Subcutaneous adipose tissue (tissue), 4 donors: ENCODE data around the gene EGR2. TPM values are rescaled to one million over a fixed set of nuclear protein-coding genes. Genes with fewer than 3 reads are reported as not detected.

Experiments used
- total RNA-seq, 4 donors: library from RNA; depleted of rRNA; stranded (reverse); fragments of >200 nt; gene quantifications; one replicate each; pipeline ENCODE4 v1.1.0, GENCODE V29; 2016
- TF ChIP-seq, protein P1 (sequence below): fragments of 450-650 bp; IDR thresholded peaks from one replicate; pipeline ENCODE4 v1.5.1; 2016; ENCODE audit warnings: low read depth, mild to moderate bottlenecking, control low read depth, antibody characterized with exemption, moderate library complexity

The EGR2 gene
- total RNA-seq, 4 donors from 2014 or later, result 0.38 to 5.6 (median 0.98) TPM; not detected in 1

DNA sequence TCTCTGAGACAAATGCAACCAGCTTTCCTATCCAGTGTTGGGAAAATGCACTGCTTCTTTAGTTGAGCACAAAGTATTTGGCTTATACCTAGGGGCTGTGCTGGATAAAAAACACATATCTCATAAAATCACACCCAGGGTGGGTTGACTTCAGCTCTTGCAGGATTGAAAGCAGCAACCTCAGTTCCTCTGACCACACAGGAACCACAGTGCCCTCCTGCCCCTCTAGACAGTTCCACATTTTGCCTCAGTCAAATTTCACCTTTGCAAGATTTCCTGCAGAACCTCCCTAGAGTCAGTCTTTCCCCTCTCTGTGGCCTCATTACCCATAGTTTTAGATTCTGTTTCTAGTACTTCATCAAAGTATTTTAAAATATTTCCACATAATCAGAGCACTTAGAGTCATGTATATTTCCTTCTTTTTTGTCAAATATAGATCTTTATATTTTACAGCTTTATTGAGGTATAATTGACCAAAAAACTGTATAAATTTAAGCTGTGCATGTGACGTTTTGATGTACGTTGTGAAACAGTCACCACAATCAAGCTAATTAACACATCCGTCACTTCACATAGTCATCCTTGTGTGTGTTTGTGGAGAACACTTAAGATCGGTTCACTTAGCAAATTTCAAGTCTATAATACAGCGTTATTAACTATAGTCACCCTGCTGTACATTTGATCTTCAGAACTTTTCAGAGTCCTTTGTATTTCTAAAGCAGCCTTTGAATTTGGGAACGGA lies 37.0 kb upstream of the EGR2 start:
- TF ChIP-seq, protein P1, sequence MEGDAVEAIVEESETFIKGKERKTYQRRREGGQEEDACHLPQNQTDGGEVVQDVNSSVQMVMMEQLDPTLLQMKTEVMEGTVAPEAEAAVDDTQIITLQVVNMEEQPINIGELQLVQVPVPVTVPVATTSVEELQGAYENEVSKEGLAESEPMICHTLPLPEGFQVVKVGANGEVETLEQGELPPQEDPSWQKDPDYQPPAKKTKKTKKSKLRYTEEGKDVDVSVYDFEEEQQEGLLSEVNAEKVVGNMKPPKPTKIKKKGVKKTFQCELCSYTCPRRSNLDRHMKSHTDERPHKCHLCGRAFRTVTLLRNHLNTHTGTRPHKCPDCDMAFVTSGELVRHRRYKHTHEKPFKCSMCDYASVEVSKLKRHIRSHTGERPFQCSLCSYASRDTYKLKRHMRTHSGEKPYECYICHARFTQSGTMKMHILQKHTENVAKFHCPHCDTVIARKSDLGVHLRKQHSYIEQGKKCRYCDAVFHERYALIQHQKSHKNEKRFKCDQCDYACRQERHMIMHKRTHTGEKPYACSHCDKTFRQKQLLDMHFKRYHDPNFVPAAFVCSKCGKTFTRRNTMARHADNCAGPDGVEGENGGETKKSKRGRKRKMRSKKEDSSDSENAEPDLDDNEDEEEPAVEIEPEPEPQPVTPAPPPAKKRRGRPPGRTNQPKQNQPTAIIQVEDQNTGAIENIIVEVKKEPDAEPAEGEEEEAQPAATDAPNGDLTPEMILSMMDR, result no peak

DNA sequence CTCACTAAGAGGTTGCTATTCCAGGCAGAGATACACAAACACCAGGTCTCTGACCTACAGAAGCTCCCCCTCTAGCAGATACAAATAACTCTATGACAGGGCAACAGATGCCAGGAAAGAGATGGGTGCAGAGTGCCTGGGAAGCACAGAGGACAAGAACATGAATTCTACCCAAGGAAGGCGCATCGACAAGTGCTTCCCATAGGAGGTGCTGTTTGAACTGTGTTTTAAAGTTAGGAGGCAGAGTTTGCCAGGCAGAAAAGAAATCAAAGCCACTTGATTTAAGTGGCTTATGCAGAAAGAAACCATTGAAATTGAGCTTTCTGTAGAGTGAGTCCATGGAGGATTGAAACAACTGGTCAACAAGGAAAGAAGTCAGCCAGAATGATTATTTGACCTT lies 35.3 kb upstream of the EGR2 start:
- TF ChIP-seq, protein P1, result no peak

- TF ChIP-seq, protein P1, result no peak
Measured at GRCh38 chr10:62850646-62851045, 34.5 kb upstream of the EGR2 start.

- TF ChIP-seq, protein P1, result no peak
Measured at GRCh38 chr10:62847433-62847832, 31.3 kb upstream of the EGR2 start.

DNA sequence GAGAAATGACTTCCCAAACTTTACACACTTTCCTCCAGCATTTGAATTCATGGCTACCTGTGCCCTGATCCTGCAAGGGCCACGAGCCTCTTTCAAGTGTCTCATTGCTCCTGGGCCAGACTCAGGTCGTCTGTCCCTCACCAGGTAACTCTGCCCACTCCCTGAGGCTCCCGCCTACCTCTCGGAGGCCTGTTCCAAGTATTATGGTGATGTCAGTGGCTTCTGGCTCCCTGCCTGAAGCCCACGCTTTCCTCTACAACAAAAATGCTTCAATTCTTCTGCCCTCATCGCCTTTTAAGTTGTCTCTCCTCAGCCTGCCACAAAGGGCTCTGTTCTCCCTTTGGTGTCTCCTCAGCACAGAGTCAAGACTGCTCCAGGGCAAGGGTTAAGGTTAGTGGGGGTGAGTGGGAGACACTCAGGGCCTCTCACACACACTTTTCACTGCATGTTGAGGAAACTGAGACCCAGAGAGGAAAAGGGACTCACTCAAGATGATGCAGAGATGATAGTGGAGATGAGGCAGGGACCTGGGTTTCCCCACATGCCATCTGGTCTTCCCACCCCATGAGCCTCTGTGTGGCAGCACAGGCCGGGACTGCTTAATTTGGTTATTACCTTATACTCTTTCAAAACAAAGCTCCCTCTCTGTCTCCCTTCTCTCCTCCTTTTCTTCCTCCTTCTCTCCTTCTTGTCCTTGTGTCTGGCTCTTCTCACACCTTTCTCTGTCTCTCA lies 28.3 kb upstream of the EGR2 start:
- TF ChIP-seq, protein P1, result no peak

GRCh38 chr10:62843600-62843999 lies 27.4 kb upstream of the EGR2 start:
- TF ChIP-seq, protein P1, result no peak

DNA sequence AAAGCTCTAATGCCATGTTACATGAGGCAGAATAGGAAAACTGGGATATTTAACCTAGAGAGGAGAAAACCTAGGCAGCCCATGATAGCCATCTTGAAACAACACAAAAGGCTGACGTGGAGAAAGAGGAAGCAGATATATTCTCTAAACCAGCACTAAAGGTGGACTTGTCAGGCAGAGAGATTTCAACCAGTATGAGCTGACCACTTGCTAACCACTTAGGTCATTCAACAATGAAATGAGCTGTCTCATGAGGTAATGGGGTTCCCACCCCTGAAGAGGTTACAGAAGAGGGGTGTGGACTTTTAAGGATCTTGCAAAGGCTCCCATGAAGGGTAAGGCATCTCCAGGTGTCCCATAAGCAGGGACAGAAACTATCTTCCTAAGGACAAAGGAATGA lies 26.8 kb upstream of the EGR2 start:
- TF ChIP-seq, protein P1, result no peak
